Measurements from ENCODE around the gene RASGRF1. TPM values are rescaled to one million over a fixed set of nuclear protein-coding genes. Genes with fewer than 3 reads are reported as not detected.

RASGRF1 gene
- total and polyA plus RNA-seq, 2 experiments from 2014 or later, result 0.05 to 0.24 TPM

DNA sequence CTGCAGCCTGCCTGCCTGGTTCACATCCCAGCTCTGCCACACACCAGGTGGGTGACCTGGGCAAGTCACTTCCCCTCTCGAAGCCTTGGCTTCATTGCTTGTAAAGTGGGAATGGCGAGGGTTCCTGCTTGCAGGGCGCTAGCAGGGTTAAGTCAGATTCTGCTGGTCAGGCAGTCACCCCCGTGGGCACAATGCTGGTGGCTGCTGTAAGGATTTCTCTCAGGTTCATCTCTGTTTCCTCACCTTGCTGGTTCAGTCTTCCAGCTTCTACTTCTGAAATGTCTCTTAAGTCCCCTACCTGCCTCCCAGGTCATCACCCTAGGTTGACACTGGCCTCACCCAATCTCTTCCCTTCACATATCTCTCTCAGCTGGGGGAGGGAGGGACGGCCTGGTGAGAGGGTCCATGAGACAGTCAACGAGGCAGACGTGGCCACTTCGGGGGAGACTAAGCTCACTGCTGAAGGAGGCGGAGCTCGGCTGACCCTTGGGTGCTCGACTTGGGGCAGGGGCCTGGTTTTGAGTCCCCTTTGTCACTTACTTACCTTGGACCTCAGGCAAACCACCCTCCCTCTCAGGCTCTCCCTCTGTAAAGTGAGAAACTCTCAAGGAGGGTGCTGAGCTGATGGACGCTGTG, 157.3 kb downstream of the RASGRF1 start:
- Histone ChIP-seq H3K27me3 (ENCODE audit: insufficient read depth) (no peaks in the 10 kb centered on the region), H3F3A (replicated peaks; ENCODE audit: low read depth) (no peaks in the 10 kb centered on the region), H3K4me2 (no peak overlapping the region), H3K36me3 (ENCODE audit: insufficient read depth) (no peaks in the 10 kb centered on the region), H3K4me3 (no peak overlapping the region), H3K4me1 (ENCODE audit: insufficient read depth) (no peaks in the 10 kb centered on the region), H3K79me2 (replicated peaks; ENCODE audit: insufficient read depth) (no peaks in the 10 kb centered on the region), H4K20me1 (replicated peaks; ENCODE audit: insufficient read depth) (no peaks in the 10 kb centered on the region), H2AFZ (no peak overlapping the region), H3K9me2 (ENCODE audit: insufficient read depth) (no peaks in the 10 kb centered on the region), H3K27ac (ENCODE audit: low read depth) (no peak overlapping the region)
- no peaks in the 10 kb centered on the region for H3K9me3 Mint-ChIP-seq
- no peaks in the 10 kb centered on the region; the same call in 2 of the 3 replicates for H3K36me3 Mint-ChIP-seq (ENCODE audit: low read depth)
- ATAC-seq (no peak), DNase-seq (ENCODE audit: low spot score) (no peak)
- H3K27ac Mint-ChIP-seq, result no peak overlapping the region
- H3K27me3 Mint-ChIP-seq (ENCODE audit: insufficient read depth, low read depth, poor library complexity), result peaks cover 18% of the 10 kb centered on the region
- H3K4me3 Mint-ChIP-seq, result no peak overlapping the region
- peaks cover 4% of the 10 kb centered on the region for H3K4me1 Mint-ChIP-seq
- TF ChIP-seq NANOG (IDR thresholded peaks at IDR 0.05; ENCODE audit: borderline replicate concordance), result no peak
- TF ChIP-seq ZNF114 (CRISPR knock-in tag; IDR thresholded peaks at IDR 0.05), result no peak
- no peak for TF ChIP-seq POLR2AphosphoS5 (IDR thresholded peaks at IDR 0.05; ENCODE audit: low read depth)
- TF ChIP-seq, protein P1, sequence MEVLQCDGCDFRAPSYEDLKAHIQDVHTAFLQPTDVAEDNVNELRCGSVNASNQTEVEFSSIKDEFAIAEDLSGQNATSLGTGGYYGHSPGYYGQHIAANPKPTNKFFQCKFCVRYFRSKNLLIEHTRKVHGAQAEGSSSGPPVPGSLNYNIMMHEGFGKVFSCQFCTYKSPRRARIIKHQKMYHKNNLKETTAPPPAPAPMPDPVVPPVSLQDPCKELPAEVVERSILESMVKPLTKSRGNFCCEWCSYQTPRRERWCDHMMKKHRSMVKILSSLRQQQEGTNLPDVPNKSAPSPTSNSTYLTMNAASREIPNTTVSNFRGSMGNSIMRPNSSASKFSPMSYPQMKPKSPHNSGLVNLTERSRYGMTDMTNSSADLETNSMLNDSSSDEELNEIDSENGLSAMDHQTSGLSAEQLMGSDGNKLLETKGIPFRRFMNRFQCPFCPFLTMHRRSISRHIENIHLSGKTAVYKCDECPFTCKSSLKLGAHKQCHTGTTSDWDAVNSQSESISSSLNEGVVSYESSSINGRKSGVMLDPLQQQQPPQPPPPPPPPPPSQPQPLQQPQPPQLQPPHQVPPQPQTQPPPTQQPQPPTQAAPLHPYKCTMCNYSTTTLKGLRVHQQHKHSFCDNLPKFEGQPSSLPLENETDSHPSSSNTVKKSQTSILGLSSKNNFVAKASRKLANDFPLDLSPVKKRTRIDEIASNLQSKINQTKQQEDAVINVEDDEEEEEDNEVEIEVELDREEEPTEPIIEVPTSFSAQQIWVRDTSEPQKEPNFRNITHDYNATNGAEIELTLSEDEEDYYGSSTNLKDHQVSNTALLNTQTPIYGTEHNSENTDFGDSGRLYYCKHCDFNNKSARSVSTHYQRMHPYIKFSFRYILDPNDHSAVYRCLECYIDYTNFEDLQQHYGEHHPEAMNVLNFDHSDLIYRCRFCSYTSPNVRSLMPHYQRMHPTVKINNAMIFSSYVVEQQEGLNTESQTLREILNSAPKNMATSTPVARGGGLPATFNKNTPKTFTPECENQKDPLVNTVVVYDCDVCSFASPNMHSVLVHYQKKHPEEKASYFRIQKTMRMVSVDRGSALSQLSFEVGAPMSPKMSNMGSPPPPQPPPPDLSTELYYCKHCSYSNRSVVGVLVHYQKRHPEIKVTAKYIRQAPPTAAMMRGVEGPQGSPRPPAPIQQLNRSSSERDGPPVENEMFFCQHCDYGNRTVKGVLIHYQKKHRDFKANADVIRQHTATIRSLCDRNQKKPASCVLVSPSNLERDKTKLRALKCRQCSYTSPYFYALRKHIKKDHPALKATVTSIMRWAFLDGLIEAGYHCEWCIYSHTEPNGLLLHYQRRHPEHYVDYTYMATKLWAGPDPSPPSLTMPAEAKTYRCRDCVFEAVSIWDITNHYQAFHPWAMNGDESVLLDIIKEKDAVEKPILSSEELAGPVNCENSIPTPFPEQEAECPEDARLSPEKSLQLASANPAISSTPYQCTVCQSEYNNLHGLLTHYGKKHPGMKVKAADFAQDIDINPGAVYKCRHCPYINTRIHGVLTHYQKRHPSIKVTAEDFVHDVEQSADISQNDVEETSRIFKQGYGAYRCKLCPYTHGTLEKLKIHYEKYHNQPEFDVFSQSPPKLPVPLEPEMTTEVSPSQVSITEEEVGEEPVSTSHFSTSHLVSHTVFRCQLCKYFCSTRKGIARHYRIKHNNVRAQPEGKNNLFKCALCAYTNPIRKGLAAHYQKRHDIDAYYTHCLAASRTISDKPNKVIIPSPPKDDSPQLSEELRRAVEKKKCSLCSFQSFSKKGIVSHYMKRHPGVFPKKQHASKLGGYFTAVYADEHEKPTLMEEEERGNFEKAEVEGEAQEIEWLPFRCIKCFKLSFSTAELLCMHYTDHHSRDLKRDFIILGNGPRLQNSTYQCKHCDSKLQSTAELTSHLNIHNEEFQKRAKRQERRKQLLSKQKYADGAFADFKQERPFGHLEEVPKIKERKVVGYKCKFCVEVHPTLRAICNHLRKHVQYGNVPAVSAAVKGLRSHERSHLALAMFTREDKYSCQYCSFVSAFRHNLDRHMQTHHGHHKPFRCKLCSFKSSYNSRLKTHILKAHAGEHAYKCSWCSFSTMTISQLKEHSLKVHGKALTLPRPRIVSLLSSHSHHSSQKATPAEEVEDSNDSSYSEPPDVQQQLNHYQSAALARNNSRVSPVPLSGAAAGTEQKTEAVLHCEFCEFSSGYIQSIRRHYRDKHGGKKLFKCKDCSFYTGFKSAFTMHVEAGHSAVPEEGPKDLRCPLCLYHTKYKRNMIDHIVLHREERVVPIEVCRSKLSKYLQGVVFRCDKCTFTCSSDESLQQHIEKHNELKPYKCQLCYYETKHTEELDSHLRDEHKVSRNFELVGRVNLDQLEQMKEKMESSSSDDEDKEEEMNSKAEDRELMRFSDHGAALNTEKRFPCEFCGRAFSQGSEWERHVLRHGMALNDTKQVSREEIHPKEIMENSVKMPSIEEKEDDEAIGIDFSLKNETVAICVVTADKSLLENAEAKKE (CRISPR knock-in tag; IDR thresholded peaks at IDR 0.05), result no peak
- TF ChIP-seq ETS1 (IDR thresholded peaks at IDR 0.05), result no peak
- TF ChIP-seq CREB1 (CRISPR knock-in tag; IDR thresholded peaks at IDR 0.05; ENCODE audit: low read depth), result no peak
- TF ChIP-seq STAT1 (IDR thresholded peaks at IDR 0.05; ENCODE audit: unreplicated experiment), result no peak
- no peak for TF ChIP-seq EZH2phosphoT487 (IDR thresholded peaks at IDR 0.05; ENCODE audit: unreplicated experiment)
- TF ChIP-seq, protein P2, sequence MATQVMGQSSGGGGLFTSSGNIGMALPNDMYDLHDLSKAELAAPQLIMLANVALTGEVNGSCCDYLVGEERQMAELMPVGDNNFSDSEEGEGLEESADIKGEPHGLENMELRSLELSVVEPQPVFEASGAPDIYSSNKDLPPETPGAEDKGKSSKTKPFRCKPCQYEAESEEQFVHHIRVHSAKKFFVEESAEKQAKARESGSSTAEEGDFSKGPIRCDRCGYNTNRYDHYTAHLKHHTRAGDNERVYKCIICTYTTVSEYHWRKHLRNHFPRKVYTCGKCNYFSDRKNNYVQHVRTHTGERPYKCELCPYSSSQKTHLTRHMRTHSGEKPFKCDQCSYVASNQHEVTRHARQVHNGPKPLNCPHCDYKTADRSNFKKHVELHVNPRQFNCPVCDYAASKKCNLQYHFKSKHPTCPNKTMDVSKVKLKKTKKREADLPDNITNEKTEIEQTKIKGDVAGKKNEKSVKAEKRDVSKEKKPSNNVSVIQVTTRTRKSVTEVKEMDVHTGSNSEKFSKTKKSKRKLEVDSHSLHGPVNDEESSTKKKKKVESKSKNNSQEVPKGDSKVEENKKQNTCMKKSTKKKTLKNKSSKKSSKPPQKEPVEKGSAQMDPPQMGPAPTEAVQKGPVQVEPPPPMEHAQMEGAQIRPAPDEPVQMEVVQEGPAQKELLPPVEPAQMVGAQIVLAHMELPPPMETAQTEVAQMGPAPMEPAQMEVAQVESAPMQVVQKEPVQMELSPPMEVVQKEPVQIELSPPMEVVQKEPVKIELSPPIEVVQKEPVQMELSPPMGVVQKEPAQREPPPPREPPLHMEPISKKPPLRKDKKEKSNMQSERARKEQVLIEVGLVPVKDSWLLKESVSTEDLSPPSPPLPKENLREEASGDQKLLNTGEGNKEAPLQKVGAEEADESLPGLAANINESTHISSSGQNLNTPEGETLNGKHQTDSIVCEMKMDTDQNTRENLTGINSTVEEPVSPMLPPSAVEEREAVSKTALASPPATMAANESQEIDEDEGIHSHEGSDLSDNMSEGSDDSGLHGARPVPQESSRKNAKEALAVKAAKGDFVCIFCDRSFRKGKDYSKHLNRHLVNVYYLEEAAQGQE (IDR thresholded peaks at IDR 0.05; ENCODE audit: unreplicated experiment), result no peak

Data from GM23338 (cell line).